ENCODE data around the gene PPP2R1A.

Gene PPP2R1A

DNA sequence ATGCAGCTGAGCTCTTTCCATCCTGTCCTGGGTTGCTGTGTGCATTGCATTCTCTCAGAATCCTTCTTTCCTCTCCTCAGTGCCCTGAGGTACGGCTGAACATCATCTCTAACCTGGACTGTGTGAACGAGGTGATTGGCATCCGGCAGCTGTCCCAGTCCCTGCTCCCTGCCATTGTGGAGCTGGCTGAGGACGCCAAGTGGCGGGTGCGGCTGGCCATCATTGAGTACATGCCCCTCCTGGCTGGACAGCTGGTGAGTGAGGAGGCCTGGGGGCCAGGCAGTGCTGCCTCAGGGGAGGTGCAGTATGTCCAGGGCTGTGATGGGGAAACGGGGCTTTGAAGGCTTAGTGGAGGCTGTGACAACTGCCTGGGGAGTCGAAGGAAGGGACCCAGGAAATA is 29.8 kb downstream of the PPP2R1A start:
- TF ChIP-seq, protein P1, sequence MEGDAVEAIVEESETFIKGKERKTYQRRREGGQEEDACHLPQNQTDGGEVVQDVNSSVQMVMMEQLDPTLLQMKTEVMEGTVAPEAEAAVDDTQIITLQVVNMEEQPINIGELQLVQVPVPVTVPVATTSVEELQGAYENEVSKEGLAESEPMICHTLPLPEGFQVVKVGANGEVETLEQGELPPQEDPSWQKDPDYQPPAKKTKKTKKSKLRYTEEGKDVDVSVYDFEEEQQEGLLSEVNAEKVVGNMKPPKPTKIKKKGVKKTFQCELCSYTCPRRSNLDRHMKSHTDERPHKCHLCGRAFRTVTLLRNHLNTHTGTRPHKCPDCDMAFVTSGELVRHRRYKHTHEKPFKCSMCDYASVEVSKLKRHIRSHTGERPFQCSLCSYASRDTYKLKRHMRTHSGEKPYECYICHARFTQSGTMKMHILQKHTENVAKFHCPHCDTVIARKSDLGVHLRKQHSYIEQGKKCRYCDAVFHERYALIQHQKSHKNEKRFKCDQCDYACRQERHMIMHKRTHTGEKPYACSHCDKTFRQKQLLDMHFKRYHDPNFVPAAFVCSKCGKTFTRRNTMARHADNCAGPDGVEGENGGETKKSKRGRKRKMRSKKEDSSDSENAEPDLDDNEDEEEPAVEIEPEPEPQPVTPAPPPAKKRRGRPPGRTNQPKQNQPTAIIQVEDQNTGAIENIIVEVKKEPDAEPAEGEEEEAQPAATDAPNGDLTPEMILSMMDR (conservative IDR thresholded peaks at IDR 0.05; ENCODE audit: low read depth, low read length) = no peak

DNA sequence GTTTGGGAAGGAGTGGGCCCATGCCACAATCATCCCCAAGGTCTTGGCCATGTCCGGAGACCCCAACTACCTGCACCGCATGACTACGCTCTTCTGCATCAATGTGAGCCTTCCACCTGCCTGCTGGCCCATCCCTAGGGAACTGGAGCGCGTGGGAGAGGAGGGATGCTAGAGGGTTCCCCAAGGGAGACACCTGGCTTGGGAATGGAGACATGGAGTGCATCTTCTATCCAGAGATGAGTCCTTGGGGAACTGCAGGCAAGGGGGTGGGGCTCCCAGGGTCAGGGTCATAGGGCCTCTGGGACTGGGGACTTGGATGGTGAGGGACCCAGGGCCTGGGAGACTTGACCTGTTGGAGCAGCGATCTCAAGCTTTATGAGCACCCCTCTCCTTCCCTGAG is 31.2 kb downstream of the PPP2R1A start:
- TF ChIP-seq, protein P1 (conservative IDR thresholded peaks at IDR 0.05; ENCODE audit: low read depth, low read length) = no peak
- DNase-seq (ENCODE audit: low read depth) = no peak
- H3K4me3 ChIP-seq (ENCODE audit: low read length) = no peak overlapping the region

More for the DNA sequence above, 29.8 kb downstream of the PPP2R1A start:
- no peak overlapping the region for H3K4me3 ChIP-seq (ENCODE audit: low read length)
- no peak for DNase-seq (ENCODE audit: low read depth)

- no peak overlapping the region for H3K4me3 ChIP-seq (ENCODE audit: low read length)
- DNase-seq (ENCODE audit: low read depth) = no peak
- TF ChIP-seq, protein P1 (conservative IDR thresholded peaks at IDR 0.05; ENCODE audit: low read depth, low read length) = no peak
These were observed 32.1 kb downstream of the PPP2R1A start for GRCh38 chr19:52221831-52222375.

DNA sequence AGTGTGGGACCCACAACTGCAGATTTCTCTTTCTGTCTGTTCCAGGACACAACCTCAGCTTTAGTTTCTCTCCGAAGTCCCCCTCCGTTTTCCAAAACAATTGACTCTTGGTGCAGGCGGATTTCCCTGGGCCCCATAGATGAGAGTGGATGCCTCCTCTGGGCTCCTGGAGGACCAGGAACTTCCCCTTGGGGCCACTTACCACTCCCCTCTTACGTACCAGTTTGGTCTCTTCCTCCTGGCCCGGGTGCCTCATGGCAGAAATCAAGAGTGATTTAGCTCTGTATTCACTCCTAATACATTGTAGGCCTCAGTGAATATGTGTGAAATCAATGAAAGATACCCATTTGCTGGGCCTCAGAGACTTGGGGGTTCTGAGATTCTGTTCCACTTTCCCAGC is 34.4 kb downstream of the PPP2R1A start:
- DNase-seq (ENCODE audit: low read depth) = no peak
- TF ChIP-seq, protein P1 (conservative IDR thresholded peaks at IDR 0.05; ENCODE audit: low read depth, low read length) = no peak
- H3K4me3 ChIP-seq (ENCODE audit: low read length) = no peak overlapping the region

GRCh38 chr19:52226652-52227051 is 36.8 kb downstream of the PPP2R1A start:
- TF ChIP-seq, protein P1 (conservative IDR thresholded peaks at IDR 0.05; ENCODE audit: low read depth, low read length) = no peak
- DNase-seq (ENCODE audit: low read depth) = no peak
- H3K4me3 ChIP-seq (ENCODE audit: low read length) = no peak overlapping the region

DNA sequence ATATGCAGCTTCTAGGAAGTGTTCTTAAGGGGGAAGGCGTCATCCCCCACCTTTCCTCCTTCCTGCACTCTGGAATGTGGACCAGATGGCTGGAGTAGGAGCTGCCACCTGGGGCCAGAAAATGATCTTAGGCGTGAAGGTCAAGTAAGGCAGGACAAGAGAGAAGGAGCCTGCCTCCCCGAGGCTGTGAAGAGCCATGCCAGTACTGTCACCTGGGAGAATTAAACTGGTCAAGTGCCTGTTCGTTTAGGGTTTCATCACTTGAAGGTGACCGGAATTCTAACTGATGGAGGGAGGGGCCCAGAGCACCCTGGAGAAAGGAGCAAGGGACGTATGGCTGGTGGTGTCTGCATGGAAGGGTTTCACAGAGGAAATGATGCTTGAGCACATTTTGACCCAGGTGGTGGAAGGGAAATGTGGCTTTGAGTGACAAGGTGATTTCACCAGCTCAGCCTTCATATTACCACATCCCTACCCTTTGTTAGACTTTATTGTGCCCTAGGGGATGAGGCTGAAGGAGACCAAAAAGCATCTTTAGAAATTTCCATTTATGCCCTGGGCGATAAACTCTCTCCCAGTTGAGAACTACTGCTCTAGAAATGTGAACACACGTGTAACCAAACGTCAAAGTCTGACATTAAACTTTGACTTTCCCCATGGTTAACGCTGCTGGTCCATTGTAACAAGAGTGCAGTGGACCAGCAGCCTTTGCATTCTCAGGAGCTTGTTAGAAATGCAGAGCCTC is 37.5 kb downstream of the PPP2R1A start:
- no peak overlapping the region for H3K4me3 ChIP-seq (ENCODE audit: low read length)
- no peak for DNase-seq (ENCODE audit: low read depth)
- TF ChIP-seq, protein P1 (conservative IDR thresholded peaks at IDR 0.05; ENCODE audit: low read depth, low read length) = no peak

- DNase-seq (ENCODE audit: low read depth) = no peak
- TF ChIP-seq, protein P1 (conservative IDR thresholded peaks at IDR 0.05; ENCODE audit: low read depth, low read length) = no peak
- H3K4me3 ChIP-seq (ENCODE audit: low read length) = no peak overlapping the region
These were observed 38.1 kb downstream of the PPP2R1A start for GRCh38 chr19:52227980-52228379.

Measured in retinal pigment epithelial cell (primary cell).